CD4-positive, alpha-beta T cell treated with Interleukin-2 at 100 ng/mL for 4 hours (primary cell): Measurements from ENCODE around the gene CENPF.

Source experiments
- DNase-seq: peaks from one replicate; pipeline ENCODE4 v3.0.0-alpha.2; 2020; ENCODE audit warnings: low spot score

Gene CENPF

GRCh38 chr1:214712737-214713136 lies 109.7 kb downstream of the CENPF start:
- no peak for DNase-seq
